ENCODE measurements around the gene MDM4.
"Not testable (repeated sequence)": the region's sequence is repeated elsewhere in the genome, so short reads cannot be mapped to it uniquely, and the experiment has no call there.

Gene MDM4

GRCh38 chr1:204479387-204480136 is 36.6 kb upstream of the MDM4 start:
- peak overlapping the region; percentile 66 to 84 for H3K27ac Mint-ChIP-seq
- DNase-seq (no peak), ATAC-seq (no peak)
- no peak overlapping the region for H3K4me3 Mint-ChIP-seq
- peaks cover 83% of the 10 kb centered on the region for H3K4me1 Mint-ChIP-seq
- H3K9me3 Mint-ChIP-seq = no peaks in the 10 kb centered on the region
- H3K27me3 Mint-ChIP-seq = no peaks in the 10 kb centered on the region

GRCh38 chr1:204480515-204480914 is 35.7 kb upstream of the MDM4 start:
- peak overlapping the region; percentile 42 to 62 for H3K27ac Mint-ChIP-seq
- peaks cover 89% of the 10 kb centered on the region for H3K4me1 Mint-ChIP-seq
- H3K4me3 Mint-ChIP-seq = peak overlapping the region in 1 of 2 donors; percentile 51
- DNase-seq (no peak), ATAC-seq (peak; percentile 59)
- no peaks in the 10 kb centered on the region for H3K27me3 Mint-ChIP-seq
- H3K9me3 Mint-ChIP-seq = no peaks in the 10 kb centered on the region

- no peak overlapping the region for H3K4me3 Mint-ChIP-seq
- H3K27me3 Mint-ChIP-seq = no peaks in the 10 kb centered on the region
- peaks cover 70% of the 10 kb centered on the region for H3K4me1 Mint-ChIP-seq
- H3K9me3 Mint-ChIP-seq = no peaks in the 10 kb centered on the region
- no peak overlapping the region for H3K27ac Mint-ChIP-seq
- DNase-seq (no peak), ATAC-seq (no peak)
Measured at GRCh38 chr1:204483791-204484190, 32.4 kb upstream of the MDM4 start.

- not testable (repeated sequence) for H3K9me3 Mint-ChIP-seq
- peak overlapping the region in 1 of 2 donors; percentile 6 for H3K27ac Mint-ChIP-seq
Measured at GRCh38 chr1:204486513-204487255, 29.5 kb upstream of the MDM4 start.

GRCh38 chr1:204487256-204487615 is 29.0 kb upstream of the MDM4 start:
- no peaks in the 10 kb centered on the region for H3K9me3 Mint-ChIP-seq
- no peaks in the 10 kb centered on the region for H3K27me3 Mint-ChIP-seq
- H3K4me1 Mint-ChIP-seq = peaks cover 61% of the 10 kb centered on the region

More at GRCh38 chr1:204486513-204487255, 29.5 kb upstream of the MDM4 start:
- H3K4me3 Mint-ChIP-seq, H3K27me3 Mint-ChIP-seq, DNase-seq, ATAC-seq: not testable (repeated sequence)
- peaks cover 61% of the 10 kb centered on the region for H3K4me1 Mint-ChIP-seq

GRCh38 chr1:204491655-204492054 is 24.6 kb upstream of the MDM4 start:
- peaks cover 63% of the 10 kb centered on the region for H3K4me1 Mint-ChIP-seq
- no peaks in the 10 kb centered on the region for H3K9me3 Mint-ChIP-seq
- H3K4me3 Mint-ChIP-seq = peak overlapping the region in 1 of 2 donors; percentile 18
- no peaks in the 10 kb centered on the region for H3K27me3 Mint-ChIP-seq
- no peak overlapping the region for H3K27ac Mint-ChIP-seq
- DNase-seq = no peak
- ATAC-seq = no peak

More at GRCh38 chr1:204487256-204487615, 29.0 kb upstream of the MDM4 start:
- Mint-ChIP-seq H3K4me3 (no peak overlapping the region), H3K27ac (no peak overlapping the region)
- ATAC-seq (no peak), DNase-seq (no peak)

- Mint-ChIP-seq H3K9me3 (no peaks in the 10 kb centered on the region), H3K4me3 (peak overlapping the region; percentile 88 to 98), H3K27me3 (no peaks in the 10 kb centered on the region), H3K27ac (peak overlapping the region; percentile 94), H3K4me1 (peaks cover 61% of the 10 kb centered on the region)
- DNase-seq (peak in 1 of 2 donors; percentile 25), ATAC-seq (no peak)
Measured at GRCh38 chr1:204493145-204493983, 22.8 kb upstream of the MDM4 start.

- Mint-ChIP-seq H3K27me3 (no peaks in the 10 kb centered on the region), H3K4me3 (peak overlapping the region; percentile 88 to 98), H3K4me1 (peaks cover 61% of the 10 kb centered on the region), H3K27ac (peak overlapping the region; percentile 94), H3K9me3 (no peaks in the 10 kb centered on the region)
- DNase-seq (peak in 1 of 2 donors; percentile 70), ATAC-seq (peak; percentile 53)
Measured at GRCh38 chr1:204493984-204494280, 22.3 kb upstream of the MDM4 start.

GRCh38 chr1:204494281-204495077 is 21.7 kb upstream of the MDM4 start, which contains the start of gene PIK3C2B:
Gene PIK3C2B (minus strand): TSS chr1:204494805. CDS start chr1:204469802, 25,003 bp downstream.
- Mint-ChIP-seq H3K27ac (peak within 1 kb of the TSS; percentile 94 to 96), H3K4me1 (peaks cover 61% of the 10 kb centered on the region), H3K4me3 (peak within 1 kb of the TSS; percentile 88 to 98), H3K9me3 (no peaks in the 10 kb centered on the region), H3K27me3 (no peaks in the 10 kb centered on the region)
- ATAC-seq (peak; percentile 90), DNase-seq (peak; percentile 83)

- no peak for DNase-seq
- H3K4me3 Mint-ChIP-seq = peak overlapping the region; percentile 88 to 98
- no peaks in the 10 kb centered on the region for H3K27me3 Mint-ChIP-seq
- H3K27ac Mint-ChIP-seq = peak overlapping the region; percentile 94 to 96
- no peaks in the 10 kb centered on the region for H3K9me3 Mint-ChIP-seq
- peaks cover 58% of the 10 kb centered on the region for H3K4me1 Mint-ChIP-seq
- ATAC-seq = peak; percentile 69
Measured at GRCh38 chr1:204495078-204495753, 21.0 kb upstream of the MDM4 start.

GRCh38 chr1:204495777-204496176 is 20.4 kb upstream of the MDM4 start:
- DNase-seq (no peak), ATAC-seq (no peak)
- H3K9me3 Mint-ChIP-seq = no peaks in the 10 kb centered on the region
- peaks cover 52% of the 10 kb centered on the region for H3K4me1 Mint-ChIP-seq
- H3K27ac Mint-ChIP-seq = peak overlapping the region; percentile 63 to 68
- no peaks in the 10 kb centered on the region for H3K27me3 Mint-ChIP-seq
- H3K4me3 Mint-ChIP-seq = peak overlapping the region; percentile 88 to 98

- H3K27me3 Mint-ChIP-seq = no peaks in the 10 kb centered on the region
- no peak for ATAC-seq
- no peaks in the 10 kb centered on the region for H3K9me3 Mint-ChIP-seq
- no peak overlapping the region for H3K4me3 Mint-ChIP-seq
- DNase-seq = no peak
- no peak overlapping the region for H3K27ac Mint-ChIP-seq
- H3K4me1 Mint-ChIP-seq = peaks cover 37% of the 10 kb centered on the region
Measured at GRCh38 chr1:204498981-204499380, 17.2 kb upstream of the MDM4 start.

GRCh38 chr1:204499511-204500468 is 16.4 kb upstream of the MDM4 start:
- no peak overlapping the region for H3K27ac Mint-ChIP-seq
- peaks cover 37% of the 10 kb centered on the region for H3K4me1 Mint-ChIP-seq
- H3K27me3 Mint-ChIP-seq = no peaks in the 10 kb centered on the region
- no peak overlapping the region for H3K4me3 Mint-ChIP-seq
- DNase-seq (no peak), ATAC-seq (no peak)
- no peaks in the 10 kb centered on the region for H3K9me3 Mint-ChIP-seq

Measured in stimulated activated naive CD8-positive, alpha-beta T cell treated with anti-CD3 and anti-CD28 coated beads, Interleukin-15, amount 100 ng/mL, for 72 hours (primary cell).